ENCODE data around the gene HNF4A.

HNF4A gene

DNA sequence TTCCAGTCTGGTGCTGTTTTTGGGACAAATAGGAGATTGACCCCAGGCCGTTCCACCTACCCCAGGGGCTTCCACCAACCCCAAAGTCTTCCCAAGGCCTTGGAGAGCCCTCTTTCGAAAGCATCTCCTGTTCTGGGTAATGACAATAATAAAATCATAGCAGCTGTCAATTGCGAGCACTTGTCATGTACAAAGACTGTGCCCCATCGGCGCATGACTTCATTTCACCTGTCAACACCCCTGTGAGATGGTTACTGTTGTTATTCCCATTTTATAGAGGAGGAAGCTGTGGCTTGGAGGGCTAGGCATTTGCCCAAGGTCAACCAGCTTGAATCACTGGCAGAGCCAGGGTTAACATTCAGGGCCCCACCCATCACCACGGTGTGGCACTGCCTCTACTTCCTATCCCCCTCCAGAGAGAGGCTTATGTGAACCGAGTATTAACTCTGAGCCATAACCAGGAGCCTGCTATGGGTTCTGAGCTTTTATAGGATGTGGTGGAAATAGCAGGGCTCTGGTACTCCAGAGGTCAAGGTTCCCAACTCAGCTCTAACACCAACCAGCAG lies 51.2 kb downstream of the HNF4A start:
- no peak for DNase-seq

GRCh38 chr20:44407402-44408184 lies 52.1 kb downstream of the HNF4A start:
- no peak for DNase-seq

GRCh38 chr20:44409132-44409600 lies 53.7 kb downstream of the HNF4A start:
- DNase-seq, result no peak

DNA sequence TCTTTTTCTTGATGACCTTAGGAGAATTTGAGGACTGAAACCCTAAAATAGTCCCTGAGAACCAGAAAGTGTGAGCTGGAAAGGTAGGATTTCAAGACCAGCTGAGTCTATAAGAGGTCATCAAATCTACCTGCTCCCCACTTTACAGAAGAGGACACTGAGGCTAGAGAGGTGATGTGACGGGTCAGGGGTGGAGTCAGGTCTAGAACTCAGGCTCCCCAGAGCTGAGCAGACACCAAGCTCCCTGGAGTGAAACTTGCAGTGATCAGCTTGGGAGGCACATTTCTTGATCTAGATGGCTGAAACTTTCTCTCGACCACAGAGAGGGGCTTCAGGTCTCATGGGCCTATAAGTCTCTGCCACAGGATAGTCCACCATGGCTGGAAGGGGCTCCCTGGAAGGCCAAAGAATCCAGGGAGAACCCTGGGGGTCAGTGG lies 55.1 kb downstream of the HNF4A start:
- DNase-seq, result no peak

- DNase-seq, result no peak
Observed at GRCh38 chr20:44411020-44411756, 55.7 kb downstream of the HNF4A start.

GRCh38 chr20:44411757-44412401 lies 56.4 kb downstream of the HNF4A start:
- DNase-seq, result no peak

- DNase-seq, result no peak
Observed at GRCh38 chr20:44412402-44413144, 57.1 kb downstream of the HNF4A start.

DNA sequence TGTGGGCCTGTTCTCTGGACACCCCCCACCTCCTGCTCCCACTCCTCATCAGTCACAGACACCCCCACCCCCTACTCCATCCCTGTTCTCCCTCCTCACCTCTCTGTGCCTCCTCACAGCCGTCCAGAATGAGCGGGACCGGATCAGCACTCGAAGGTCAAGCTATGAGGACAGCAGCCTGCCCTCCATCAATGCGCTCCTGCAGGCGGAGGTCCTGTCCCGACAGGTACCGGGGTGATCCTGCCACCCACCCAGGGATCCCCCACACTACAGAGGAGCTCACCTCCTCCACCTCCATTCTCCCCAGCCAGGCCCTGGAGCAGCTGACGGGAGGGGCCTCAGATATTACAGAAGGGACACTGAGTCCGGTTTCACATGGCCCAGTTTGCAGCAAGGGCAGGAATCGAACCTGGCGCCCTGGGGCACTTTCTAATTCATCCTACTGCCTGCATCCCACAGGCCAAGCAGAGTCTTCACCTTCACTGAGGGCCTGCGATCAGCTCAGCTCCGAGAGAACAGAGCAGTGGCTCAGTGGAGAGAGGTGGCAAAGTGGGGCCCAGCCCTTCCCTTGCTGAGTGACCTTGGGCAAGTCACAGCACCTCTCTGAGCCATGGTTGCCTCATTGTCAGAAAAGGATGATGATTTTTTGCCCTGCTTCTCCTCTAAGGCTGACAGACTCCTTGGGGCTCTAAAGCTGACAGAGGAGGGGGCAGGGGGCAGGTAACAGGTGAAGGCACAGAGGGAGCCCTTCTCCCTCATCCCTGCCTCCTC lies 58.3 kb downstream of the HNF4A start:
- DNase-seq, result no peak

DNA sequence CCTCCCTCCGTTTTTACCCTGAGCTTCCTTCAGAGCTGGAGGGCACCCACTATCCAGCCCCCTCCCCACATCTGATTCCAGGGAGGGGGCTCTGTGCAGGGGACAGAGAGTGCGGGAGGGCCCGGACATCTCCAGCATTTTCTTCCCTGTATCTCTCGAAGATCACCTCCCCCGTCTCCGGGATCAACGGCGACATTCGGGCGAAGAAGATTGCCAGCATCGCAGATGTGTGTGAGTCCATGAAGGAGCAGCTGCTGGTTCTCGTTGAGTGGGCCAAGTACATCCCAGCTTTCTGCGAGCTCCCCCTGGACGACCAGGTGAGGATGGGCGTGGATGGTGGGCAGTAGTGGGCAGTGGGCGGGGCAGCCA lies 58.8 kb downstream of the HNF4A start:
- no peak for DNase-seq

GRCh38 chr20:44414808-44415207 lies 59.3 kb downstream of the HNF4A start:
- DNase-seq, result no peak

DNA sequence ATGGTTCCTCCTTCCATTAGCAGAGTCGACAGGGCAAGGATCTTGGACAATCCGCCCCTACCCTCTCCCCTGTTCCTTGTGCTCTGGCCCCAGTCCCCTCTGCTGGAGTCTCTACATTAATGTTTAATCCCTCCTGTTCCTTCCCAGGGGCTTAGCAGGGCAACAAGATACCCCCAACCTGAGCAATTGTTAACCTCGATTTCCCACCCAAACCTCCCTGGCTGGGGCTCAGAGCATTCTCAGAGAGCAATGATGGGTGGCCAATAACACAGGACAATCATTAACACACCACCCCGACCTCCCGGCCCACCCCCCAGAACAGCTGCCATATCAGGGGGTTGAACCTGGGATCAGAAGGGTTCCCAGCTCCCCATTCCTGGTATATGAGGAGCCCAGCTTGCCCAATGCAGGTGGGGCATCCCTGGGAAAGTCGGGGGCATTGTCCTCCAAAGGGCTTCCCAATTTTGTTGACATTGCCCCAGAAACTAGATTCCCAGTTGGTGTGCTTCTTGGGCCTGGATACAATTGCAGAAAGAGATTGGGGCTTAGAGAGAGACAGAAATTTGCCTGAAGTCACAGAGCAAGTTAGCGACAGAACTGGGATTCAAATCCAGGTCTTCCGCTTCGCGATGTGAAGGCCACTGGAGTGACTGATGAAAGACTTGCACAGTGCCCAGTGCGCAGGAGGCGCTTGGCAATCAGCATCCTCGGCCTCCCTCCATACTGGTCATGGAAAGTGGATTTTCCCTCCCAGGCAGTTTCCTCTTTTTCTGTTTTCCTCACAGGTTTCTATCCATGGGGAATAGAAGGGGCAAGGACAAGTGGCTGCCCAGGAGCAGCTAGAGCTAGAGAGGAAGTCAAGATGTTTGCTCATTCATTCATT lies 60.6 kb downstream of the HNF4A start:
- no peak for DNase-seq

DNA sequence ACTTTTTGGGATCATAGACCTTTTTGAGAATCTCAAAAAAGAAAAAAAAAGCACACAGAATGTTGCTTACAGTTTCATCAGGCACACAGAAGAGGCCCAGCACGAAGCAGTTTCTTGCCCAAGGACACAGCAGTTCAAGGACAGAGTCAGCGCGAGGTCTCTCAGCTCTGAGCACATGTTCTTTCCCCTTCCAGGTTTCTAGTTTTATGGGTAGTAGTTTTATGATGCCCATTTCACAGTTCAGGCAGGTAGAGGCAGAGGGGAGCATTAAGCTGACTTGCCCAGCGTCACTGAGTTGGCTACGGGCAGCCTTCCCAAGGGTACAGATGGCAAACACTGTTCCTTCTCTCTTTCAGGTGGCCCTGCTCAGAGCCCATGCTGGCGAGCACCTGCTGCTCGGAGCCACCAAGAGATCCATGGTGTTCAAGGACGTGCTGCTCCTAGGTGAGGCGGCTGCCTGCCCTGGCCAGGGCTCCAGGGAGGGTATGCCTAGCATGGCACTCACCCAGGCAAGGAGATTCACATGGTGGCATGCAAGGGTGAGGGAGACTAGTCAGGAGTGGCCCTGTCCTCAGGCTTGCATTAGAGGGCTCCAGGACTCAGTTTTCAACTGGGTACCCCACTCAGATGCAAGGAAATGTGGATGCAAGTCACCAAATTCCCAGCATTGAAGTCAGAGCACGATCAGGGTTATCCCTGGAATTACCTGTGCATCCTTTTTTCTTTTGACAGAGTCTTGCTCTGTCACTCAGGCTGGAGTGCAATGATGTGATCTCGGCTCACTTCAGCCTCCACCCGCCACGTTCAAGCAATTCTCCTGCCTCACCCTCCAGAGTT lies 62.8 kb downstream of the HNF4A start:
- DNase-seq, result no peak

DNA sequence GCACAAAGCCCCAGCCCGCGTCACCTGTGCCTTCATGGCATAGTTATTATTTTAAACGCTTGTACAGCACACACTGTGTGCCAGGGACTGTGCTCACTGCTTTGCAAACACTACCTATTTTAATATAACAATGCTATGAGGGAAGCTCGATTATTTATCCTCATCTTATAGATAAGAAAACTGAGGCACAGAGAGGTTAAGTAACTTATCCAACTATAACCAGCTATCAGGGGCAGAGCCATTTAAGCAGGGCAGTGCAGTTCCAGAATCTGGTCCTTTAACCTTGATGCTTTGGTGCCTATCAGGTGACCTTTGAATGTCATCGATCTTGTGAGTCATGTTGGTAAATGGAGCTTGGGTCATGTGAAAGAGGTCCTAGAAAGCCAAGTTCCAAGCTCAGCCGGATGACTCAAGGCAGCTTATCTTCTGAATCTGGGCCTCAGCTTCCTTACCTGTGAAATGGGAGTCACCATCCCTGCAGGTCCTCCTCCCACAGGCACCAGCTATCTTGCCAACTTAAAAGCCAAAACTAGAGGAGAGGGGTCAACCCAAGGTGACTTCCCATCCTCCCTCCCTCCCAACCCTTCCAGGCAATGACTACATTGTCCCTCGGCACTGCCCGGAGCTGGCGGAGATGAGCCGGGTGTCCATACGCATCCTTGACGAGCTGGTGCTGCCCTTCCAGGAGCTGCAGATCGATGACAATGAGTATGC lies 63.8 kb downstream of the HNF4A start:
- peak in 1 of 2 donors; percentile 1 for DNase-seq

DNA sequence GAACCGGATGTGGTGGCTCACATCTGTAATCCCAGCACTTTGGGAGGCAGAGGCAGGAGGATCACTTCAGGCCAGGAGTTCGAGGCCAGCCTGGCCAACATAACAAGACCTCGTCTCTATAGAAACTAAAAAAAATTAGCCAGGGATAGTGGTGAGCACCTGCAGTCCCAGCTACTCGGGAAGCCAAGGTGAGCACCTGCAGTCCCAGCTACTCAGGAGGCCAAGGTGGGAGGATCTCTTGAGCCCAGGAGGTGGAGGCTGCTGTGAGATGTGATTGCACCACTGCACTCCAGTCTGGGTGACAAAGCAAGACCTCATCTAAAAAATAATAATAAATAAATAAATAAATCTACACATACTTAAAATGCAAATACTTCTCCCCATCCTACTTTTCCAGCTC lies 65.0 kb downstream of the HNF4A start:
- no peak for DNase-seq

DNA sequence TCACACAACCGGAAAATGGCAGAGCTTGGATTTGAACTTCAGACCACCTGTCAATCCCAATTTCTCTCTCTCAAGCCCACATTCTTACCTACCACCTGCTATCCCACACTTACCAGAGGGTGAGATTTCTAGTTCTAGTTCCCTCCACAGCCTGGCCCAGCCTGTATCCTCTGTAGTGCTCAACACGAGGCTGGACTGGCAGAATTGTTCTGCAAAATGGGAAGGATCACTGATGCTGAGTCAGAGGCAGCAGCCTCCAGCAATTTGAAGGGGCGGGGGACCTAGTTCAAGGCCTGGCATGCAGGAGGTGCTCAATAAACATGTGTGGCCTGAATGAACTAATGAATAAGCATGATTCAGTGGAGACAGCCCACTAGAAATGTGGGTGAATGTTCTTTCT lies 66.6 kb downstream of the HNF4A start:
- peak; percentile 35 to 70 for DNase-seq

GRCh38 chr20:44423480-44423879 lies 68.0 kb downstream of the HNF4A start:
- no peak for DNase-seq

- no peak for DNase-seq
Observed at GRCh38 chr20:44424039-44424495, 68.6 kb downstream of the HNF4A start.

- DNase-seq, result no peak
Observed at GRCh38 chr20:44425923-44426322, 70.4 kb downstream of the HNF4A start.

Measured in inflammatory macrophage treated with lipopolysaccharide for 1 hour (primary cell).